GM21528 (cell line): Measurements from ENCODE around the gene ADCK2.
"Not testable (repeated sequence)": the region's sequence is repeated elsewhere in the genome, so short reads cannot be mapped to it uniquely, and the experiment has no call there.

Experiments
- ATAC-seq: cut with Tn5 transposase; IDR thresholded peaks from one replicate; pipeline ENCODE4 v1.9.1; 2021; ENCODE audit warnings: mild to moderate bottlenecking, moderate library complexity; ENCODE audit not compliant: unreplicated experiment, low FRiP score

ADCK2 gene

GRCh38 chr7:140732416-140732815 lies 59.7 kb downstream of the ADCK2 start:
- no peak for ATAC-seq

GRCh38 chr7:140734096-140734495 lies 61.4 kb downstream of the ADCK2 start:
- ATAC-seq: no peak

GRCh38 chr7:140734729-140735128 lies 62.0 kb downstream of the ADCK2 start:
- no peak for ATAC-seq

- no peak for ATAC-seq
These were observed 65.5 kb downstream of the ADCK2 start for GRCh38 chr7:140738280-140738679.

- not testable (repeated sequence) for ATAC-seq
These were observed 70.5 kb downstream of the ADCK2 start for GRCh38 chr7:140743255-140743654.

GRCh38 chr7:140744005-140744404 lies 71.3 kb downstream of the ADCK2 start:
- no peak for ATAC-seq
